HCT116 (cell line): ENCODE data around the gene CCDC112. TPM values are rescaled to one million over a fixed set of nuclear protein-coding genes. Genes with fewer than 3 reads are reported as not detected.

ENCODE experiments used
- ATAC-seq: fragments of 200-7000 bp; cut with Tn5 transposase; 2 replicates; pipeline ENCODE4 v1.9.1; 2020; ENCODE audit warnings: mild to moderate bottlenecking, moderate library complexity
- BruUV-seq: library from RNA; stranded (reverse); fragments of 400-500 nt; replicated peaks from 2 replicates; lab custom pipeline; 2021; lab: Mats Ljungman, UMichigan
- CTCF ChIA-PET: fragments of 300-600 bp; sonication (Branson Sonifier 250); formaldehyde crosslinking; loops from one replicate; lab custom pipeline; 2021; ENCODE audit warnings: antibody characterized with exemption; lab: Charles Lee
- POLR2A ChIA-PET: fragments of 300-600, 350-600 bp; sonication (Branson Sonifier 250); formaldehyde crosslinking; loops from one replicate; lab custom pipeline; 2021; ENCODE audit warnings: antibody characterized with exemption; lab: Charles Lee
- RAD21 ChIA-PET, 2 experiments: fragments of 300-600 bp; sonication (Branson Sonifier 250); formaldehyde crosslinking; loops; one replicate each; lab custom pipeline; 2023; ENCODE audit warnings: low total read pairs in 2 of 2; ENCODE audit not compliant: uncharacterized antibody in 2 of 2, unreplicated experiment in 2 of 2, low non-redundant PET in 1 of 2; lab: Charles Lee
- DNase-seq: peaks from one replicate; pipeline ENCODE4 v3.0.0-alpha.2; 2010; ENCODE audit warnings: low read depth, low spot score
- H2AFZ ChIP-seq: fragments of 200-600 bp; shearing (Covaris generic), sonication (generic); 2 replicates; pipeline ENCODE4 v1.6.1; 2017; ENCODE audit warnings: low read depth, mixed run types, mixed read lengths, antibody characterized with exemption, low read length; ENCODE audit not compliant: poor library complexity, severe bottlenecking
- H3K27ac ChIP-seq: 2 replicates; pipeline ENCODE4 v1.5.1; 2012; ENCODE audit warnings: low read depth, low read length
- H3K27me3 ChIP-seq: fragments of 200-600 bp; sonication (generic); 2 replicates; pipeline ENCODE4 v1.6.1; 2016; ENCODE audit warnings: mixed run types, low read length, mixed read lengths; ENCODE audit not compliant: insufficient read depth
- H3K36me3 ChIP-seq, 2 experiments: fragments of 200-500 bp in 1 of 2; fragments of 200-600 bp in 1 of 2; sonication (Bioruptor generic) in 1 of 2; sonication (generic) in 1 of 2; 2 replicates each; pipeline versions ENCODE4 v1.5.1 to v1.6.1; 2014 to 2016; ENCODE audit warnings: low read length in 2 of 2, inconsistent platforms in 1 of 2, mixed read lengths in 1 of 2, mixed run types in 1 of 2; ENCODE audit not compliant: insufficient read depth in 2 of 2, control insufficient read depth in 1 of 2
- H3K4me1 ChIP-seq, 2 experiments: fragments of 200-600 bp in 1 of 2; sonication (generic) in 1 of 2; 2 replicates each; pipeline versions ENCODE4 v1.5.1 to v1.6.1; 2012 to 2017; ENCODE audit warnings: low read length in 2 of 2, inconsistent platforms in 1 of 2, mild to moderate bottlenecking in 1 of 2, mixed read lengths in 1 of 2, mixed run types in 1 of 2, moderate library complexity in 1 of 2; ENCODE audit not compliant: insufficient read depth in 2 of 2, control insufficient read depth in 1 of 2
- H3K4me2 ChIP-seq: fragments of 200-600 bp; sonication (generic); 2 replicates; pipeline ENCODE4 v1.6.1; 2017; ENCODE audit warnings: mixed run types, low read length, mixed read lengths
- H3K4me3 ChIP-seq, 2 experiments: fragments of 200-600 bp in 1 of 2; sonication (generic) in 1 of 2; replicated peaks in 1 of 2; 2 replicates each; pipeline ENCODE4 v1.5.1; 2011 to 2016; ENCODE audit warnings: low read length in 2 of 2, control low read depth in 1 of 2, low read depth in 1 of 2, mild to moderate bottlenecking in 1 of 2, mixed read lengths in 1 of 2, mixed run types in 1 of 2
- H3K79me2 ChIP-seq: fragments of 200-600 bp; sonication (generic); 2 replicates; pipeline ENCODE4 v1.6.1; 2017; ENCODE audit warnings: mild to moderate bottlenecking, mixed run types, low read length, moderate library complexity, mixed read lengths; ENCODE audit not compliant: insufficient read depth
- H3K9ac ChIP-seq: fragments of 200-600 bp; sonication (generic); 2 replicates; pipeline ENCODE4 v1.6.1; 2016; ENCODE audit warnings: low read length, mixed read lengths
- H3K9me2 ChIP-seq: fragments of 200-600 bp; sonication (generic), shearing (Covaris generic); 2 replicates; pipeline ENCODE4 v1.6.1; 2017; ENCODE audit warnings: mixed run types, mild to moderate bottlenecking, moderate library complexity; ENCODE audit not compliant: insufficient read depth
- H3K9me3 ChIP-seq, 2 experiments: fragments of 200-500 bp in 1 of 2; fragments of 200-600 bp in 1 of 2; sonication (Bioruptor generic) in 1 of 2; sonication (generic) in 1 of 2; 2 replicates each; pipeline ENCODE4 v1.6.1; 2014 to 2017; ENCODE audit warnings: low read length in 2 of 2, mixed read lengths in 2 of 2, inconsistent platforms in 1 of 2, low read depth in 1 of 2, mild to moderate bottlenecking in 1 of 2, mixed run types in 1 of 2, moderate library complexity in 1 of 2; ENCODE audit not compliant: control insufficient read depth in 1 of 2, insufficient read depth in 1 of 2
- H4K20me1 ChIP-seq: fragments of 200-600 bp; sonication (generic), shearing (Covaris generic); 2 replicates; pipeline ENCODE4 v1.6.1; 2017; ENCODE audit warnings: mixed run types, mild to moderate bottlenecking, moderate library complexity; ENCODE audit not compliant: insufficient read depth
- ATF3 ChIP-seq: IDR thresholded peaks from 2 replicates; pipeline ENCODE4 v1.6.1; 2012
- CEBPB ChIP-seq: IDR thresholded peaks from 2 replicates; pipeline ENCODE4 v1.6.1; 2012; ENCODE audit warnings: low read depth
- ELF1 ChIP-seq: IDR thresholded peaks from 2 replicates; pipeline ENCODE4 v1.6.1; 2012; ENCODE audit warnings: low read depth, borderline replicate concordance
- EZH2 ChIP-seq: fragments of 200-600 bp; sonication (generic); IDR thresholded peaks from 2 replicates; pipeline ENCODE4 v1.6.1; 2017; ENCODE audit warnings: antibody characterized with exemption, mixed run types
- FOSL1 ChIP-seq: IDR thresholded peaks from 2 replicates; pipeline ENCODE4 v1.6.1; 2012; ENCODE audit warnings: low read depth
- JUND ChIP-seq: IDR thresholded peaks from 2 replicates; pipeline ENCODE4 v1.6.1; 2012
- MAX ChIP-seq: IDR thresholded peaks from 2 replicates; pipeline ENCODE4 v1.6.1; 2012
- POLR2A ChIP-seq: IDR thresholded peaks from 2 replicates; pipeline ENCODE4 v1.7.0; 2011; ENCODE audit warnings: borderline replicate concordance; ENCODE audit not compliant: insufficient read depth, insufficient read length; ENCODE audit errors: extremely low read depth
- POLR2AphosphoS5 ChIP-seq: IDR thresholded peaks from 2 replicates; pipeline ENCODE4 v1.6.1; 2011; ENCODE audit warnings: mild to moderate bottlenecking, low read depth, low read length, moderate library complexity
- RAD21 ChIP-seq: IDR thresholded peaks from 2 replicates; pipeline ENCODE4 v1.6.1; 2012; ENCODE audit warnings: low read depth, mild to moderate bottlenecking
- SIN3A ChIP-seq: IDR thresholded peaks from 2 replicates; pipeline ENCODE4 v1.6.1; 2012; ENCODE audit warnings: low read depth
- SRF ChIP-seq: IDR thresholded peaks from 2 replicates; pipeline ENCODE4 v1.6.1; 2012; ENCODE audit warnings: low read depth
- TCF7L2 ChIP-seq: IDR thresholded peaks from 2 replicates; pipeline ENCODE4 v1.7.0; 2011; ENCODE audit warnings: borderline replicate concordance, inconsistent platforms; ENCODE audit not compliant: insufficient read depth, insufficient read length; ENCODE audit errors: extremely low read depth
- ZBTB33 ChIP-seq: IDR thresholded peaks from 2 replicates; pipeline ENCODE4 v1.6.1; 2011; ENCODE audit warnings: mild to moderate bottlenecking, low read length, moderate library complexity; ENCODE audit not compliant: insufficient replicate concordance; ENCODE audit errors: extremely low read depth
- ZFX ChIP-seq: fragments of 450-650 bp; IDR thresholded peaks from 2 replicates; pipeline ENCODE4 v1.6.1; 2017
- intact Hi-C: fragments of 100-400 bp; cut with micrococcal nuclease; formaldehyde crosslinking; loops from 2 replicates; pipeline ENCODE4 v1.10.0; 2022
- total RNA-seq: library from RNA; stranded (reverse); gene quantifications from one replicate; pipeline ENCODE4 v1.2.1, GENCODE V29; 2021; ENCODE audit not compliant: unreplicated experiment

CCDC112 gene
- total RNA-seq, 1 experiment from 2014 or later, result 13.7 TPM

GRCh38 chr5:115263078-115263380 lies 33.4 kb downstream of the CCDC112 start:
- Histone ChIP-seq H3K27me3 (no peaks in the 10 kb centered on the region), H4K20me1 (no peaks in the 10 kb centered on the region), H3K4me1 (peaks cover 7 to 21% of the 10 kb centered on the region in 2 experiments; a peak in 2 of 4 replicates), H3K79me2 (peaks cover 46% of the 10 kb centered on the region), H3K36me3 (0 out of 4 replicates have a peak, but pooled peaks cover 0 to 2% of the 10 kb centered on the region in 2 experiments), H3K9me2 (no peaks in the 10 kb centered on the region), H3K27ac (peak overlapping the region; percentile 80), H3K4me2 (peak overlapping the region; percentile 83), H3K9me3 (no peaks in the 10 kb centered on the region), H3K4me3 (peak overlapping the region; percentile 84 to 96), H2AFZ (peak overlapping the region; percentile 89), H3K9ac (peak overlapping the region; percentile 86)
- no peak for DNase-seq
- TSS peak; percentile 94 for BruUV-seq
- ChIA-PET RAD21 (no interaction called here), POLR2A (no interaction called here), CTCF (no interaction called here)
- TF ChIP-seq JUND (no peak), ZFX (peak; percentile 2; the same call in 1 of the 2 replicates)
- no peak for ATAC-seq
- intact Hi-C loops, result no loop called here

- H3K4me3 ChIP-seq, result peak within 1 kb of the TSS; percentile 84 to 96
- H3K9me2 ChIP-seq, result no peaks in the 10 kb centered on the region
- no peaks in the 10 kb centered on the region for H3K27me3 ChIP-seq
- peaks cover 7 to 17% of the 10 kb centered on the region in 2 experiments; a peak in 2 of 4 replicates for H3K4me1 ChIP-seq
- H2AFZ ChIP-seq, result peak within 1 kb of the TSS; percentile 89
- RAD21 ChIA-PET, result no interaction called here
- H3K79me2 ChIP-seq, result peaks cover 51% of the 10 kb centered on the region
- peak within 1 kb of the TSS; percentile 86 for H3K9ac ChIP-seq
- peak within 1 kb of the TSS; percentile 83 for H3K4me2 ChIP-seq
- no peaks in the 10 kb centered on the region for H4K20me1 ChIP-seq
- intact Hi-C loops, result no loop called here
- no peaks in the 10 kb centered on the region for H3K9me3 ChIP-seq
- POLR2A ChIA-PET, result interaction anchor here (0.8 kb wide), 1 partner anchor 92 kb away, joined by 4 read pairs; no protein-coding TSS in a partner anchor
- H3K36me3 ChIP-seq, result 0 out of 4 replicates have a peak, but pooled peaks cover 0 to 2% of the 10 kb centered on the region in 2 experiments
- ATAC-seq (peak; percentile 94), DNase-seq (peak; percentile 32)
- TSS peak; percentile 55 for BruUV-seq
- peak within 1 kb of the TSS; percentile 80 for H3K27ac ChIP-seq
- CTCF ChIA-PET, result no interaction called here
- TF ChIP-seq SRF, result no peak
- TF ChIP-seq RAD21, result peak; percentile 10; the same call in 1 of the 2 replicates
- TF ChIP-seq SIN3A, result peak; percentile 59; the same call in 1 of the 2 replicates
- TF ChIP-seq ZFX, result peak; percentile 71
- no peak for TF ChIP-seq FOSL1
- TF ChIP-seq POLR2AphosphoS5, result peak; percentile 94
- TF ChIP-seq TCF7L2, result no peak
- TF ChIP-seq EZH2, result no peak
- TF ChIP-seq POLR2A, result peak; percentile 59
- TF ChIP-seq ELF1, result peak; percentile 29; the same call in 1 of the 2 replicates
- no peak for TF ChIP-seq JUND
- TF ChIP-seq ATF3, result no peak
- TF ChIP-seq MAX, result peak; percentile 69
- TF ChIP-seq ZBTB33, result peak; percentile 46
- TF ChIP-seq CEBPB, result no peak
Measured at GRCh38 chr5:115262321-115263077, 34.0 kb downstream of the CCDC112 start, which contains the start of gene PGGT1B. Gene PGGT1B (minus strand): TSS chr5:115262877. CDS start chr5:115262851, 26 bp downstream.
